Breast epithelium (tissue), 3 donors: ENCODE measurements around the gene MAD1L1.

ENCODE experiments used
- POLR2A ChIP-seq: fragments of 450-650 bp; IDR thresholded peaks from one replicate; pipeline ENCODE4 v1.6.1; 2016; ENCODE audit warnings: antibody characterized with exemption, mild to moderate bottlenecking, moderate library complexity
- POLR2AphosphoS5 ChIP-seq, 3 donors: sonication (generic); formaldehyde crosslinking; IDR thresholded peaks; one replicate each; pipeline ENCODE4 v1.6.1; 2017; ENCODE audit warnings: antibody characterized with exemption in 3 of 3
- TF ChIP-seq, protein P1 (sequence below), 3 donors: fragments of 450-650 bp; IDR thresholded peaks; one replicate each; pipeline ENCODE4 v1.5.1; 2016 to 2017; ENCODE audit warnings: antibody characterized with exemption in 3 of 3, mild to moderate bottlenecking in 3 of 3, moderate library complexity in 3 of 3

- TF ChIP-seq POLR2A (no peak), POLR2AphosphoS5 (IDR thresholded peaks at IDR 0.05) (no peak)
- TF ChIP-seq, protein P1, sequence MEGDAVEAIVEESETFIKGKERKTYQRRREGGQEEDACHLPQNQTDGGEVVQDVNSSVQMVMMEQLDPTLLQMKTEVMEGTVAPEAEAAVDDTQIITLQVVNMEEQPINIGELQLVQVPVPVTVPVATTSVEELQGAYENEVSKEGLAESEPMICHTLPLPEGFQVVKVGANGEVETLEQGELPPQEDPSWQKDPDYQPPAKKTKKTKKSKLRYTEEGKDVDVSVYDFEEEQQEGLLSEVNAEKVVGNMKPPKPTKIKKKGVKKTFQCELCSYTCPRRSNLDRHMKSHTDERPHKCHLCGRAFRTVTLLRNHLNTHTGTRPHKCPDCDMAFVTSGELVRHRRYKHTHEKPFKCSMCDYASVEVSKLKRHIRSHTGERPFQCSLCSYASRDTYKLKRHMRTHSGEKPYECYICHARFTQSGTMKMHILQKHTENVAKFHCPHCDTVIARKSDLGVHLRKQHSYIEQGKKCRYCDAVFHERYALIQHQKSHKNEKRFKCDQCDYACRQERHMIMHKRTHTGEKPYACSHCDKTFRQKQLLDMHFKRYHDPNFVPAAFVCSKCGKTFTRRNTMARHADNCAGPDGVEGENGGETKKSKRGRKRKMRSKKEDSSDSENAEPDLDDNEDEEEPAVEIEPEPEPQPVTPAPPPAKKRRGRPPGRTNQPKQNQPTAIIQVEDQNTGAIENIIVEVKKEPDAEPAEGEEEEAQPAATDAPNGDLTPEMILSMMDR (IDR thresholded peaks at IDR 0.05) = no peak
These were observed 19.4 kb upstream of the MAD1L1 start for GRCh38 chr7:2251841-2252771.
